B cell (primary cell): Measurements from ENCODE around the gene NTM. TPM values are rescaled to one million over a fixed set of nuclear protein-coding genes. Genes with fewer than 3 reads are reported as not detected.

Source experiments
- ATAC-seq: fragments of 200-7000 bp; cut with Tn5 transposase; one replicate; pipeline ENCODE4 v1.10.0; 2021; ENCODE audit warnings: low read depth, mild to moderate bottlenecking, moderate number of reproducible peaks, moderate library complexity
- CTCF ChIA-PET: fragments of 350-600 bp; sonication (Branson Sonifier 250); formaldehyde crosslinking; loops from one replicate; lab custom pipeline; 2021; ENCODE audit warnings: antibody characterized with exemption, inconsistent platforms; lab: Charles Lee
- POLR2A ChIA-PET: fragments of 350-600 bp; sonication (Branson Sonifier 250); formaldehyde crosslinking; loops from one replicate; lab custom pipeline; 2021; ENCODE audit warnings: antibody characterized with exemption; lab: Charles Lee
- DNase-seq: peaks from one replicate; pipeline ENCODE4 v3.0.0; 2013
- H2AFZ ChIP-seq: 2 replicates; pipeline ENCODE4 v1.6.1; 2012; ENCODE audit warnings: mild to moderate bottlenecking, low read depth, low read length; ENCODE audit not compliant: insufficient read depth, poor library complexity, severe bottlenecking
- H3K27ac ChIP-seq, 2 donors: 1 replicate in 1 of 2; 2 replicates in 1 of 2; pipeline ENCODE4 v1.5.1; 2012 to 2013; ENCODE audit warnings: low read length in 2 of 2, mild to moderate bottlenecking in 2 of 2, moderate library complexity in 1 of 2
- H3K27me3 ChIP-seq, 4 experiments: fragments of 200-600 bp in 1 of 4; sonication (generic) in 1 of 4; replicated peaks in 1 of 4; 1 replicate in 2 of 4; 2 replicates in 2 of 4; pipeline versions ENCODE4 v1.6.1 to v1.7.0; 2013 to 2016; ENCODE audit warnings: low read length in 3 of 4, mild to moderate bottlenecking in 2 of 4, mixed read lengths in 1 of 4, moderate library complexity in 1 of 4; ENCODE audit not compliant: insufficient read depth in 4 of 4, control insufficient read depth in 3 of 4; ENCODE audit errors: control extremely low read depth in 1 of 4
- H3K36me3 ChIP-seq, 2 experiments: replicated peaks in 1 of 2; 1 replicate in 1 of 2; 2 replicates in 1 of 2; pipeline versions ENCODE4 v1.6.1 to v1.7.1; 2013; ENCODE audit warnings: low read length in 1 of 2; ENCODE audit not compliant: insufficient read depth in 2 of 2, control insufficient read depth in 1 of 2; ENCODE audit errors: control extremely low read depth in 1 of 2, extremely low read depth in 1 of 2
- H3K4me1 ChIP-seq, 2 donors: fragments of 200-600 bp in 1 of 2; sonication (generic) in 1 of 2; 1 replicate in 1 of 2; 2 replicates in 1 of 2; pipeline versions ENCODE4 v1.5.1 to v1.6.1; 2013 to 2017; ENCODE audit warnings: low read length in 2 of 2; ENCODE audit not compliant: control insufficient read depth in 2 of 2, insufficient read depth in 2 of 2
- H3K4me2 ChIP-seq: replicated peaks from 2 replicates; pipeline ENCODE3; 2012; ENCODE audit warnings: mild to moderate bottlenecking, low read depth, low read length; ENCODE audit not compliant: poor library complexity, severe bottlenecking
- H3K4me3 ChIP-seq, 5 experiments: fragments of 200-600 bp in 1 of 5; sonication (generic) in 1 of 5; 1 replicate in 3 of 5; 2 replicates in 2 of 5; pipeline versions ENCODE4 v1.5.1 to v1.7.0; 2011 to 2016; ENCODE audit warnings: low read length in 4 of 5, mild to moderate bottlenecking in 4 of 5, low read depth in 2 of 5, control low read depth in 1 of 5, moderate library complexity in 1 of 5; ENCODE audit not compliant: insufficient read depth in 1 of 5; ENCODE audit errors: control extremely low read depth in 1 of 5, extremely low read depth in 1 of 5
- H3K79me2 ChIP-seq: fragments of 200-600 bp; sonication (generic); one replicate; pipeline ENCODE4 v1.6.0; 2016; ENCODE audit warnings: low read length; ENCODE audit not compliant: control insufficient read depth, insufficient read depth
- H3K9ac ChIP-seq: fragments of 200-600 bp; sonication (generic); 2 replicates; pipeline ENCODE4 v1.6.1; 2017; ENCODE audit warnings: mild to moderate bottlenecking, low read length, moderate library complexity
- H3K9me3 ChIP-seq, 3 donors: one replicate each; pipeline versions ENCODE4 v1.6.1 to v1.7.1; 2013; ENCODE audit warnings: low read length in 2 of 3; ENCODE audit not compliant: control insufficient read depth in 2 of 3, insufficient read depth in 1 of 3; ENCODE audit errors: control extremely low read depth in 1 of 3
- H4K20me1 ChIP-seq: 2 replicates; pipeline ENCODE4 v1.6.0; 2012; ENCODE audit warnings: mild to moderate bottlenecking, low read length; ENCODE audit not compliant: insufficient read depth, control insufficient read depth, poor library complexity, severe bottlenecking
- H3K27ac Mint-ChIP-seq: one replicate; pipeline ENCODE4 v1.8.0; 2021; ENCODE audit warnings: mixed read lengths
- H3K27me3 Mint-ChIP-seq: one replicate; pipeline ENCODE4 v1.8.0; 2021; ENCODE audit warnings: mixed read lengths
- H3K4me1 Mint-ChIP-seq: one replicate; pipeline ENCODE4 v1.8.0; 2021; ENCODE audit warnings: mixed read lengths
- H3K4me3 Mint-ChIP-seq: one replicate; pipeline ENCODE4 v1.8.0; 2021; ENCODE audit warnings: mixed read lengths
- H3K9me3 Mint-ChIP-seq: one replicate; pipeline ENCODE4 v1.8.0; 2022; ENCODE audit warnings: mixed read lengths; ENCODE audit not compliant: insufficient read depth
- CTCF ChIP-seq: fragments of 200-600 bp; IDR thresholded peaks from one replicate; pipeline ENCODE4 v1.8.0; 2022; ENCODE audit warnings: antibody characterized with exemption, mild to moderate bottlenecking
- EZH2 ChIP-seq: IDR thresholded peaks from 2 replicates; pipeline ENCODE4 v1.6.1; 2012; ENCODE audit warnings: borderline replicate concordance, low read depth, mild to moderate bottlenecking, moderate library complexity, low read length; ENCODE audit not compliant: insufficient read depth, poor library complexity, severe bottlenecking
- WGBS: methylation state at CpG from one replicate; pipeline ENCODE4 v1.1.5; 2013; ENCODE audit warnings: missing lambda C conversion rate; ENCODE audit not compliant: insufficient coverage; 5-methylcytosine and 5-hydroxymethylcytosine counted together
- intact Hi-C: fragments of 100-400 bp; cut with micrococcal nuclease; formaldehyde crosslinking; loops from one replicate; pipeline ENCODE4 v1.10.0; 2022
- polyA plus RNA-seq: library from polyadenylated mRNA; depleted of rRNA; stranded (reverse); fragments of >200 nt; gene quantifications from 2 replicates; pipeline ENCODE4 v1.2.3, GENCODE V29; 2012
- total RNA-seq, 2 donors: library from RNA; stranded (reverse); fragments of 120-200 nt in 1 of 2; gene quantifications; 1 replicate in 1 of 2; 2 replicates in 1 of 2; pipeline versions ENCODE4 v1.2.3 to v1.2.4, GENCODE V29; 2013 to 2022

The NTM gene
- total and polyA plus RNA-seq, 2 donors (not counting 1 experiment from before 2014, with no cell fraction given) = not detected

- Histone ChIP-seq H3K9me3 (peaks cover 0 to 7% (median 0%) of the 10 kb centered on the region in 3 donors), H3K27me3 (no peaks in the 10 kb centered on the region), H3K27ac (no peak overlapping the region), H3K9ac (no peak overlapping the region), H3K4me2 (no peak overlapping the region), H3K79me2 (no peaks in the 10 kb centered on the region), H2AFZ (no peak overlapping the region), H3K4me1 (no peaks in the 10 kb centered on the region), H4K20me1 (no peaks in the 10 kb centered on the region), H3K36me3 (no peaks in the 10 kb centered on the region), H3K4me3 (no peak overlapping the region)
- 68% methylated on average over 8 of the region's 13 CpGs for WGBS
- no peak for ATAC-seq
- Mint-ChIP-seq H3K27me3 (peaks cover 9% of the 10 kb centered on the region), H3K9me3 (no peaks in the 10 kb centered on the region), H3K27ac (no peak overlapping the region), H3K4me3 (no peak overlapping the region), H3K4me1 (no peaks in the 10 kb centered on the region)
- no peak for TF ChIP-seq CTCF
- no peak for TF ChIP-seq EZH2
- ChIA-PET CTCF (no interaction called here), POLR2A (no interaction called here)
- no peak for DNase-seq
- intact Hi-C loops = no loop called here
These were observed 292.0 kb downstream of the NTM start for GRCh38 chr11:131662317-131662972.

- Histone ChIP-seq H3K9ac (no peak overlapping the region), H4K20me1 (no peaks in the 10 kb centered on the region), H2AFZ (no peak overlapping the region), H3K9me3 (peaks cover 0 to 7% (median 0%) of the 10 kb centered on the region in 3 donors), H3K4me1 (no peaks in the 10 kb centered on the region), H3K4me3 (no peak overlapping the region), H3K27me3 (no peaks in the 10 kb centered on the region), H3K36me3 (no peaks in the 10 kb centered on the region), H3K4me2 (no peak overlapping the region), H3K79me2 (no peaks in the 10 kb centered on the region), H3K27ac (no peak overlapping the region)
- WGBS = 94% methylated on average over 9 of the region's 9 CpGs
- no peak overlapping the region for H3K4me3 Mint-ChIP-seq
- ChIA-PET CTCF (no interaction called here), POLR2A (no interaction called here)
- no peak for ATAC-seq
- no peaks in the 10 kb centered on the region for H3K9me3 Mint-ChIP-seq
- DNase-seq = no peak
- H3K27me3 Mint-ChIP-seq = peaks cover 9% of the 10 kb centered on the region
- TF ChIP-seq EZH2 = no peak
- TF ChIP-seq CTCF = no peak
- H3K4me1 Mint-ChIP-seq = no peaks in the 10 kb centered on the region
- intact Hi-C loops = no loop called here
- H3K27ac Mint-ChIP-seq = no peak overlapping the region
These were observed 292.6 kb downstream of the NTM start for GRCh38 chr11:131662993-131663392.
